IPS-18a (cell line): Measurements from ENCODE around the gene TRIM22.
"Not testable (repeated sequence)": the region's sequence is repeated elsewhere in the genome, so short reads cannot be mapped to it uniquely, and the experiment has no call there.

Source experiments
- H3K27ac ChIP-seq: one replicate; pipeline ENCODE4 v1.5.1; 2013; ENCODE audit warnings: low read length
- H3K27me3 ChIP-seq: one replicate; pipeline ENCODE4 v1.6.1; 2013; ENCODE audit warnings: mild to moderate bottlenecking, low read length; ENCODE audit not compliant: control insufficient read depth, insufficient read depth
- H3K36me3 ChIP-seq: one replicate; pipeline ENCODE4 v1.6.1; 2013; ENCODE audit warnings: low read depth, low read length; ENCODE audit not compliant: control insufficient read depth
- H3K4me1 ChIP-seq: one replicate; pipeline ENCODE4 v1.6.1; 2013; ENCODE audit warnings: low read depth, low read length; ENCODE audit not compliant: control insufficient read depth
- H3K4me3 ChIP-seq: one replicate; pipeline ENCODE4 v1.5.1; 2013; ENCODE audit warnings: low read length
- H3K9ac ChIP-seq: one replicate; pipeline ENCODE4 v1.6.1; 2013; ENCODE audit warnings: mild to moderate bottlenecking, low read length, moderate library complexity
- H3K9me3 ChIP-seq: one replicate; pipeline ENCODE4 v1.6.1; 2013; ENCODE audit warnings: low read depth, low read length; ENCODE audit not compliant: control insufficient read depth

TRIM22 gene

DNA sequence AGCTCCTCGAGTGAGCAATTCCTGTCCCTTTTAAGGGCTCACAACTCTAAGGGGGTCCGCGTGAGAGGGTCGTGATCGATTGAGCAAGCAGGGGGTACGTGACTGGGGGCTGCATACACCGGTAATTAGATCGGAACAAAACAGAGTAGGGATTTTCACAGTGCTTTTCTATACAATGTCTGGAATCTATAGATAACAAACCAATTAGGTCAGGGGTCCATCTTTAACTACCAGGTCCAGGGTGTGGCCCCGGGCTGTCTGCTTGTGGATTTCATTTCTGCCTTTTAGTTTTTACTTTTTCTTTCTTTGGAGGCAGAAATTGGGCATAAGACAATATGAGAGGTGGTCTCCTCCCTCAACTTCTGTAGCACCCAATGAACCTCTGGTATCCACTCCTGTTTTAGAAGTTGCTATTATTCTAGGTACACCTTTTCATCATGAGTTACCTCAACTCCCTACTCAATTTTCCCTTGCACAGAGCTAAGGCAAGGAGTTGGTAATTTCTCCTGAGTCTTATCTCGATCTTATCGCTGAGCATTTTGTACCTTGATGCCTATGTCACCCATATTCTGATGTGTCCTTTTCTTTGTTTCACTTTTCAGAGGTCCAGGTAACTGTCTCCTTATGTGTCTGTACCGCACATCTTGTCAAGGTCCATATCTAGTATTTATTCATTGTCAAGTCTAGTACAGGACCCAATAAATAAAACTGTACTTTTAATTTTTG lies 1.8 kb downstream of the TRIM22 start:
- H3K36me3 ChIP-seq, H3K27me3 ChIP-seq, H3K9me3 ChIP-seq, H3K27ac ChIP-seq, H3K9ac ChIP-seq: not testable (repeated sequence)
- H3K4me1 ChIP-seq: peaks cover 16% of the 10 kb centered on the region
- H3K4me3 ChIP-seq: peak overlapping the region; percentile 61

DNA sequence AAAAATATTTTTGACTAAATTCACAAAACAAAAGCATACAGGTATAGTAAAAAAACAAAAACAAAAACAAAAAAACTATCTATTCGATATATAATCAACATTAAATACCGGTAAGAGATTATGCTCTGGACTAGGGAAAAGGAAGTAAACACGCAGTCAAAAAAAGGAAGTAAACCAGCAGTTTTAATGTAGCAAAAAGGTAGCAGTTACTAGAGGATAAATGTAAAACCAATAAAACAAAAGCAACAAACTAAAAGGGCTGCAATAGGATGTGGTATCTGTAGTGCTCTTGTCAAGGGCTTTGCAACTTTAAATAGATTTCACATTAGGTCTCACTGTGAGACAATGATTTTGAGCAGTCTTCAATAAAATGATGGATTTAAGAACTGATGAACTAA lies 2.4 kb downstream of the TRIM22 start:
- Histone ChIP-seq H3K4me1 (peaks cover 16% of the 10 kb centered on the region), H3K9ac (no peak overlapping the region), H3K9me3 (no peaks in the 10 kb centered on the region), H3K36me3 (peaks cover 4% of the 10 kb centered on the region), H3K27me3 (no peaks in the 10 kb centered on the region), H3K27ac (no peak overlapping the region), H3K4me3 (peak overlapping the region; percentile 13)

DNA sequence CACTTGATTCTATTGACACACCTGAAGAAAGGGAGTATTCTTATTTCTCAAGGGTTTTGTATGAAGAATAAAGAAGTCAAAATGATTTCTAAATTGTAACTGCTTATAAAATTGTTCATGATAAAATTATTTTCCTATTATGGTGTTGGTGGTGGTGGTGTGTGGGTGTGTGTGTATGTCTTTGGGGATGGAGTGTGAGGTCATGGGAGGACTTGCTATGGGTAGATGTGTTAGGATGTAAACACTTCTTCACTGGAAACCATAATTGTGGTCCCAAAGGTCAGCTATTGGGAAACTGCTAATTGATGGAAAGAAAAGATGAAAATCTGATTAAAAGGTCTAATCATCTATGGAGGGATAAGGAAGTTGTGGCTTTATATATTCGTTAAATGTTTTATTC lies 5.1 kb downstream of the TRIM22 start:
- Histone ChIP-seq H3K9me3 (no peaks in the 10 kb centered on the region), H3K27ac (no peak overlapping the region), H3K4me1 (peaks cover 11% of the 10 kb centered on the region), H3K4me3 (no peak overlapping the region), H3K27me3 (no peaks in the 10 kb centered on the region), H3K9ac (no peak overlapping the region), H3K36me3 (peaks cover 16% of the 10 kb centered on the region)

DNA sequence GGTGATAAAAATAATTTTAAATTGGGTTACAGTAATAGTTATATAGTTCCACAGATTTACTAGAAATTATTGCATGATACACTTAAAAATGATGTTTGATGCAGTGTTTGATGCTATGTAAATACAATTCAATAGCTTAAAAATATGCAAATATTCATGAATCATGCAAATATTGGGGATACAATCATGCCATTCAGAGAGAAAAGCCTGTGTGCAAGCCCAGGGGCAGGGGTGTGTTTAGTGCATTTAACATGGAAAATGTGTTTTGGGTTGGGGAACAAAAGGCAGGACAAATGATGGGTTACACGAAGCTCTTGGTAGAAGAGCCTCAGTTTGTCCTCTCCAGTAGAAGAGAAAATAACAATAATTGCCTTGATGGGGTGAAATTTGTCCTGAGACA lies 6.0 kb downstream of the TRIM22 start:
- H3K9me3 ChIP-seq: no peaks in the 10 kb centered on the region
- H3K27ac ChIP-seq: no peak overlapping the region
- peaks cover 2% of the 10 kb centered on the region for H3K4me1 ChIP-seq
- H3K27me3 ChIP-seq: no peaks in the 10 kb centered on the region
- peaks cover 16% of the 10 kb centered on the region for H3K36me3 ChIP-seq
- no peak overlapping the region for H3K9ac ChIP-seq
- no peak overlapping the region for H3K4me3 ChIP-seq

- H3K9ac ChIP-seq: no peak overlapping the region
- H3K36me3 ChIP-seq: peaks cover 20% of the 10 kb centered on the region
- H3K27me3 ChIP-seq: no peaks in the 10 kb centered on the region
These were observed 6.6 kb downstream of the TRIM22 start for GRCh38 chr11:5696210-5696609.

GRCh38 chr11:5698281-5698680 lies 8.7 kb downstream of the TRIM22 start:
- H3K4me3 ChIP-seq: no peak overlapping the region
- H3K4me1 ChIP-seq: no peaks in the 10 kb centered on the region
- no peaks in the 10 kb centered on the region for H3K27me3 ChIP-seq
- H3K9me3 ChIP-seq: no peaks in the 10 kb centered on the region
- H3K27ac ChIP-seq: no peak overlapping the region
- no peak overlapping the region for H3K9ac ChIP-seq
- H3K36me3 ChIP-seq: peaks cover 24% of the 10 kb centered on the region

More at GRCh38 chr11:5696210-5696609, 6.6 kb downstream of the TRIM22 start:
- no peaks in the 10 kb centered on the region for H3K4me1 ChIP-seq
- H3K27ac ChIP-seq: no peak overlapping the region
- H3K4me3 ChIP-seq: no peak overlapping the region
- H3K9me3 ChIP-seq: no peaks in the 10 kb centered on the region

DNA sequence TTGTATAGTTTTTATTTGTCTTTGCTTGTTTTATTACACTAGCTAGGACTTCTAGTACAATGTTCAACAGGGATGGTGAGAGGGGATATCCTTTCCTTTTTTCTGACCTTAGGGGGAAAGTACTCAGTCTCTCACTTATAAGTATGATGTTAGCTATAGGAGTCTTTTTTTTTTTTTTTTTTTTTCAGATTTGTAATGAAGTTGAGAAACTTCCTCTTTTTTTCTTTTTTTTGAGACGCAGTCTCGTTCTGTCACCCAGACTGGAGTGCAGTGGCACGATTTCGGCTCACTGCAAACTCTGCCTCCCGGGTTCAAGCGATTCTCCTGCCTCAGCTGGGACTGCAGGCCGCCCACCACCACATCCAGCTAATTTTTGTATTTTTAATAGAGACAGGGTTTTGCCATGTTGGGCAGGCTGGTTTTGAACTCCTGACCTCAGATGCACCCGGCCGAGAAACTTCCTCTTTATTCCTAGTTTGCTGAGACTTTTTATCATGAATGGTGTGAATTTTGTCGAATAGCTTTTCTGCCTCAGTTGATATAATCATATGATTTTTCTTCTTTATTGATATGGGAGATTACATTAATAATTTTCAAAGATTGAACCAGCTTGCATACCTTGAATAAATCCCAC lies 10.9 kb downstream of the TRIM22 start:
- H3K27ac ChIP-seq: no peak overlapping the region
- no peak overlapping the region for H3K4me3 ChIP-seq
- H3K27me3 ChIP-seq: no peaks in the 10 kb centered on the region

DNA sequence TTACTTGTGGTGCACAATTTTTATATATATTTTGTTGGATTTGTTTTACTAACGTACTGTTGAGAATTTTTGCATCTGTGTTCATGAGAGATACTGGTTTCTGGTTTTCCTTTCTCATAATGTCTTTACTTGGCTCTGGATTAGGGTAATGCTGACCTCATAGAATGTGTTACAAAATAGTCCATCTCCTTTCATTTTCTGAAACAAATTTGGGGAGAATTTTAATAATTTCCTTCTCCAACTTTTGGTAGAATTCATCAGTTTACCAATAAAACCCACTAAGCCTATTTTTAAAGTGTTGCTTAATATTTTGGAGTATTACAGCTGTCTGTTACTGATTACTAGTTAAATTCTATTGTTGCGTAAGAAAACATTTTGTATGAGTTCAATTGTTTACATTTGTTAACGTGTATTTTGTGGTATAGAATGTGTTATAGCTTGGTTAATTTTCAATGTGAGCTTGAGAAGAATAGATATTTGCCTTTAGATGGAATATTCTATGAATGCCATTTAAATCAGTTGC lies 11.5 kb downstream of the TRIM22 start:
- peaks cover 25% of the 10 kb centered on the region for H3K36me3 ChIP-seq
- H3K27me3 ChIP-seq: no peaks in the 10 kb centered on the region
- no peak overlapping the region for H3K27ac ChIP-seq
- no peak overlapping the region for H3K4me3 ChIP-seq
- no peaks in the 10 kb centered on the region for H3K9me3 ChIP-seq
- no peaks in the 10 kb centered on the region for H3K4me1 ChIP-seq
- no peak overlapping the region for H3K9ac ChIP-seq

More for the DNA sequence above, 10.9 kb downstream of the TRIM22 start:
- H3K9ac ChIP-seq: no peak overlapping the region
- H3K4me1 ChIP-seq: no peaks in the 10 kb centered on the region
- no peaks in the 10 kb centered on the region for H3K9me3 ChIP-seq
- H3K36me3 ChIP-seq: peaks cover 28% of the 10 kb centered on the region

- no peaks in the 10 kb centered on the region for H3K4me1 ChIP-seq
- no peak overlapping the region for H3K9ac ChIP-seq
- H3K27ac ChIP-seq: no peak overlapping the region
- no peak overlapping the region for H3K4me3 ChIP-seq
- no peaks in the 10 kb centered on the region for H3K9me3 ChIP-seq
- peaks cover 19% of the 10 kb centered on the region for H3K36me3 ChIP-seq
- no peaks in the 10 kb centered on the region for H3K27me3 ChIP-seq
These were observed 14.3 kb downstream of the TRIM22 start for GRCh38 chr11:5703741-5704536.

- H3K4me1 ChIP-seq: no peaks in the 10 kb centered on the region
- peaks cover 27% of the 10 kb centered on the region for H3K36me3 ChIP-seq
These were observed 16.1 kb downstream of the TRIM22 start for GRCh38 chr11:5705688-5706087.

DNA sequence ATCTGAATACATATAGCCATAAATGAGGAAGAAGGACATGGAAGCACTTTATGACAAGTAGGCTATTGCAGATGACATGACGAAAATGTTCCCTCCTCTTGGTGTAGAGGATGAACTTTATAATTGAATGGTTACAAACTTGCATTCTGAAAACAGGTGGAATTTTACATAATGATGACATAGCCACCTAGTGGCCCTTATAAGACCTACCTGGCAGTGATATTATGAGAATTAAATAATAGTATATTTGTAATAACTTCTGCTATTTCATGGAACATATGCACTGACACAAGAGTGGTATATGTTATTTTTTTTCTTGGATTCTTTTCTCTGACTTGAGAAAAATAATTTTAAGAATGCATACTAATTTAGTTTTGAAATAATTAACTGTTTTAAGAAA lies 22.9 kb downstream of the TRIM22 start:
- H3K36me3 ChIP-seq: peaks cover 12% of the 10 kb centered on the region
- H3K9me3 ChIP-seq: no peaks in the 10 kb centered on the region
- no peak overlapping the region for H3K27ac ChIP-seq
- H3K4me3 ChIP-seq: no peak overlapping the region
- no peaks in the 10 kb centered on the region for H3K4me1 ChIP-seq
- no peaks in the 10 kb centered on the region for H3K27me3 ChIP-seq
- H3K9ac ChIP-seq: no peak overlapping the region

More at GRCh38 chr11:5705688-5706087, 16.1 kb downstream of the TRIM22 start:
- H3K27me3 ChIP-seq: no peaks in the 10 kb centered on the region
- no peak overlapping the region for H3K27ac ChIP-seq
- H3K9me3 ChIP-seq: no peaks in the 10 kb centered on the region
- no peak overlapping the region for H3K9ac ChIP-seq
- H3K4me3 ChIP-seq: no peak overlapping the region
